Endothelial cell of hepatic sinusoid (primary cell): ENCODE measurements around the gene SPSB2.
"Not testable (repeated sequence)": the region's sequence is repeated elsewhere in the genome, so short reads cannot be mapped to it uniquely, and the experiment has no call there.

ENCODE experiments used
- in situ Hi-C: cut with HindIII; loops from 2 replicates; pipeline ENCODE4 v1.10.0; 2017; ENCODE audit warnings: low sequenced_read_pairs

The SPSB2 gene

DNA sequence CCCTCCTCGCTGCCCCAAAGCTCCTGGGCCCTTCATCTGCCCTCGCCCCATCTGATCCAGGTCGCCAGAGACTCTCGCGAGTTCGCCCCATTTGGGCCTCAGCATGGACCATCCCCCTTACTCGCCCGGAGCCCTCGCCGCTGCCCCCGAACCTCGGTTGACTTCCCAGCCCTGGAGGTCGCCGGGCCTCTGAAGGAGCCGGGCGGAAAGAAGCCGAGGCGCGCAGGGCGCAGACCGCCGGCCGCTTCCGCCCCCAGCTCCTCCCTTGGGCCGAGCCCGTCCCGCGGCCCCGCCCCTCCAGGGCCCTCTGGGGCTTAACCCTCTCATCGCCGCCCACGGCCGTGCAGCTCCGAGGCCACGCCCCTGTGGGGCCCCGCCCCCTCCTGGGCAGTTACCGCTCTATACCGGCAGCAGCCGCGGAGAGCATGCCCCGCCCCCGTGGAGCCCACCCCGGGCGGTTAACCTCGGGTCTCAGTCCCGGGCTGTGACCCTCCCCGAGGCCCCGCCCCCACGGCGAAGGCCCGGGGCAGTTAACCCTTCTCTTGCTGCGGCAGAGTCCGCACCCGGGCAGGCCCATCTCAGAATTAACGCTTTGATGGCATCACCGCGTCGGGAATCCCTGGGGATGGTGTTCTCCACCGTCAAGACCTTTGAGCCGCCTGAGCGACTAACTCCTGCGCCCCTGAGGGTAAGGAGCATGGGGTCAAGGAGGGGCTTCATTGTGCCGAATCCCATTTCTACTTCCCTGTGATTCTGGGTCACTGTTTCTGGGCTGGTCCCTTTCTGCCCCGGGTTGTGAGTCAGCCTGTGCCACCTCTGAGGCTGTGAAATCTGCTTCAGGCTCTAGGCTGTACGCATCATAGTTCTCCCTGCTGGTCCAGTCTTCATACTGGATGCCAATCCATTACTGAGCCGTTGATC, at the start of gene SPSB2:
Gene SPSB2 (minus strand): TSS at position 210 of the 921 bp plus-strand sequence. CDS start 402 bp downstream, outside the sequence.
- in situ Hi-C loops: no loop called here

DNA sequence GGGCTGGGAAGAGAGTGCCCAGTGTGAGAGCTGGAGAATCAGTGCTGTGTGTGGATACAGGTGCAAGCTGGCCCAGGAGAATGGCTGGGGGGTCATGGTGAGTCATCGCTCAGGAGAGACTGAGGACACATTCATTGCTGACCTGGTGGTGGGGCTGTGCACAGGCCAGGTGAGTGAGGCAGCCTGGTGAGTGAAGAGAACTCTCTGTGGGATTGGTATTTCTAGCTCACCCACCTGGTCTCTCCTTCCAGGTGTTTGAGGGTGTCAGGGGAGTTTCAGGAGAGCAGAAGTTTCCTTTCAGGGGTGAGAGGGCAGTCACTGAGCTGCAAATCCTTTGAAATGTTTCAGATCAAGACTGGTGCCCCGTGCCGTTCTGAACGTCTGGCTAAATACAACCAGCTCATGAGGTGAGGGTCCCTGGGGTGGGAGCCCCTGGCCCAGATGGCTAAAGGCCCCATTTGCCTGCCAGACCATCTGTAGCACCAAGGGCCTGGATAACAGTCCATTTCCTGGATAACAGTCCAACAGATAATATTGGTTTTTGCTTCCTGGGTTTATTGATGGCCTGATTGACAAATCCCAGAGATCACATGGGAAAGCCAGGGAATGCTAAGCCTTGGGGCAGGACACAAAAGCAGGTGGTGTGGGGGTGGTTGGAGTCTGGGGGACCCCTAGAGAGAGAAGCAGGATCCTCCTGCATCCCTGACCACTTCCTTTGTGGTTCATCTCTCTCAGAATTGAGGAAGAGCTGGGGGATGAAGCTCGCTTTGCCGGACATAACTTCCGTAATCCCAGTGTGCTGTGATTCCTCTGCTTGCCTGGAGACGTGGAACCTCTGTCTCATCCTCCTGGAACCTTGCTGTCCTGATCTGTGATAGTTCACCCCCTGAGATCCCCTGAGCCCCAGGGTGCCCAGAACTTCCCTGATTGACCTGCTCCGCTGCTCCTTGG, 49.2 kb upstream of the SPSB2 start:
- in situ Hi-C loops: no loop called here

GRCh38 chr12:6921539-6921938, 48.4 kb upstream of the SPSB2 start:
- in situ Hi-C loops: no loop called here

GRCh38 chr12:6919588-6919987, 46.5 kb upstream of the SPSB2 start:
- in situ Hi-C loops: no loop called here

DNA sequence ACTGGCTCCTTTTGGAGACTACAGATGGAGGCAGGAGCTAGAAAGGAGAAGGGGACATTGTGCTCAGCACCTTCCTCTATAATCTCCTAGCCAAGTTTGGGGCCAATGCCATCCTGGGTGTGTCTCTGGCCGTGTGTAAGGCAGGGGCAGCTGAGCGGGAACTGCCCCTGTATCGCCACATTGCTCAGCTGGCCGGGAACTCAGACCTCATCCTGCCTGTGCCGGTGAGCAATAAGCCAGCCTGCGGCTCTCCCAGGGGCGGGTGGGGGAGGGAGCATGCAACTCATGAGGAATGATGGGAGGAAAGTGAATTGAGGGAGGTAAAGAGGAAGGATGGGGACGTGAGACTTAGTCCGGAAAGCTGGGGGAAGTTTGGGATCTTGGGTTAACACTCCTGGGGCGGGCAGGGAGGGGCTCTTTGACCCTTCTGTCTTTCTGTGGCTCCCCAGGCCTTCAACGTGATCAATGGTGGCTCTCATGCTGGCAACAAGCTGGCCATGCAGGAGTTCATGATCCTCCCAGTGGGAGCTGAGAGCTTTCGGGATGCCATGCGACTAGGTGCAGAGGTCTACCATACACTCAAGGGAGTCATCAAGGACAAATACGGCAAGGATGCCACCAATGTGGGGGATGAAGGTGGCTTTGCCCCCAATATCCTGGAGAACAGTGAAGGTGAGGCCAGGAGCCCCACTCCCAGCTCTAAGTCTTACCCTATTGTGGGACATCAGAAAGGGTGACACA, 44.6 kb upstream of the SPSB2 start:
- in situ Hi-C loops: no loop called here

GRCh38 chr12:6916426-6917200, 43.5 kb upstream of the SPSB2 start:
- in situ Hi-C loops: no loop called here

GRCh38 chr12:6915789-6916285, 42.7 kb upstream of the SPSB2 start:
- in situ Hi-C loops: no loop called here

- in situ Hi-C loops: no loop called here
Measured at GRCh38 chr12:6914947-6915788, 42.1 kb upstream of the SPSB2 start.

- in situ Hi-C loops: no loop called here
Measured at GRCh38 chr12:6914246-6914946, 41.3 kb upstream of the SPSB2 start, which contains the start of gene ENO2. Gene ENO2 (plus strand): TSS chr12:6914580. CDS start chr12:6915833, 1,253 bp downstream.

GRCh38 chr12:6912164-6912935, 39.2 kb upstream of the SPSB2 start:
- in situ Hi-C loops: no loop called here

- in situ Hi-C loops: no loop called here
Measured at GRCh38 chr12:6909421-6910145, 36.5 kb upstream of the SPSB2 start.

GRCh38 chr12:6908141-6908540, 35.0 kb upstream of the SPSB2 start:
- in situ Hi-C loops: not testable (repeated sequence)

- in situ Hi-C loops: no loop called here
Measured at GRCh38 chr12:6905414-6906040, 32.4 kb upstream of the SPSB2 start.

DNA sequence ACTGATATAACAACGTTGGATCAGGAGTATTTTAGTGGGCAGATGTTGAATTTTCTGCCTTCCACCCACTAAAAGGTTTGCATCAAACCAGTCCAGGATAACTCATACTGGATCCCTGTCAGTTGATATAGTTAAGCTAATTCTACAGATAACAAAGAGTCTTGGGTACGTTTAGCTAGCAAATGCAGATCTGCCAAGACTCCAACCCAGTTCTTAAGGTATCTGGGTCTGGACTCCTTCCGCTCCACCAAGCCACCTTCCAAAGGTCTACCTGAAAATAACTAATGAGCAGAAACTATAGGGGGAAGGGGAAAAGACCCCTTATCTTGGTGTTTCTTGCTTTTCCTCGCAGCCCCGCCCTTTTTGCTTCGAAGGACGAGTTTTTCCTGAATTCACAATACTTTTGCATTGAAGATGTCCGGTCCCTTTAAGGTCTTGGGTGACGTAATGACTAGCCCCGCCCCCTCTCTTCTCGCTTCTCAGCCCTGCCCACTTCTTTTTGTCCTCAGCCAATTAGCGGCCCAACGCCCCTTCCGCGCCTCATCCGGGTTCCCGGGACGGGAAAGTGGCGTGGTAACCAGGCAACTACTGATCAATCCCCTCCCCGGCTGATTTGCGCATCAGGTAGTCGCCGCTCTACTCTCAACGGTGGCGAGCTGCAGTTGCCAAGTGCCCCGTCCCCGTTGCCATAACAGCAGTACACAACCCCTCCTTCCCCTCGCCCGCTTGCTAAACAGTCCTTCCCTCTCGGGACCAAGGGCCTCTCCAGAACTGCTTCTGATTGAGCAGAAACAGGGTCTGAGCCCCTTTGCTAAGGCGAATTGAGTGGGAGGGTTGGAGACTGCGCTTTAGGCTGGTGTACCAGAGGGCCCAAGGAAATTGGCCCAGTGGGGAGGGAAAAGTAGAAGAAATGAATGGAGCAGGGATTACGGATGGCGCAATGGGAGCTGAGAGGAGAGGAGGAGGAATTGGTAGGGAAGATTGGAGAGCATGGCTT, 31.5 kb upstream of the SPSB2 start, which contains the start of gene LRRC23:
Gene LRRC23 (plus strand): TSS at position 543 of the 997 bp plus-strand sequence. CDS start 812 bp downstream, outside the sequence.
- in situ Hi-C loops: no loop called here

DNA sequence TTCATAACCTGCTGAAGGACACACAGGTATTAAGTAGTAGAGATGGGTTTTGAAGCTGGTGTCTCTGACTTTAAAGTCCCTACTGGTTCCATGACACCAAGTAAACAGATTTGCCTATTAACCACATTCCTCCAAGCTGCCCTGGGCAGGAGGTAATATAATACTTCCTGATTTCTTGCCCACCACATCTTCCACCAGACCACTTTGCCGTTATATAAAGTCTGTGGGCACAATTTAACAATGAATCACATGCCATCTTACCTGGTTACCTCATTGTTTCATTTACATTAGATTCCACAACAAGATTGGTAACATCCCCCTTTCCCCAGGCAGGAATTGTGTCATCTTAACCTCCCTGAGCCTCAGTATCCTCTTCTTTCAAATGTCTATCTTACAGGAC, 30.6 kb upstream of the SPSB2 start:
- in situ Hi-C loops: no loop called here
